Liver (tissue), 3 donors: ENCODE data around the gene ZC3H7B.

Source experiments
- ATF3 ChIP-seq: IDR thresholded peaks from 2 replicates; pipeline ENCODE4 v1.6.1; 2016; ENCODE audit warnings: antibody characterized with exemption
- CTCF ChIP-seq: fragments of 150-350 bp; IDR thresholded peaks from 2 replicates; pipeline ENCODE4 v1.5.1; 2017; ENCODE audit warnings: improper control_type of control experiment, low read depth, low read length; ENCODE audit not compliant: missing input control
- EGR1 ChIP-seq, 2 donors: IDR thresholded peaks; 2 replicates each; pipeline ENCODE4 v1.6.1; 2016 to 2018; ENCODE audit warnings: antibody characterized with exemption in 2 of 2, low read depth in 2 of 2
- MAX ChIP-seq: IDR thresholded peaks from 2 replicates; pipeline ENCODE4 v1.6.1; 2016; ENCODE audit warnings: antibody characterized with exemption
- REST ChIP-seq: IDR thresholded peaks from 2 replicates; pipeline ENCODE4 v1.6.1; 2016; ENCODE audit warnings: antibody characterized with exemption, mild to moderate bottlenecking
- TAF1 ChIP-seq: conservative IDR thresholded peaks from 2 replicates; pipeline ENCODE4 v1.6.1; 2016; ENCODE audit warnings: antibody characterized with exemption, mild to moderate bottlenecking
- donor health status: healthy.
- donor health status: healthy.

- TF ChIP-seq CTCF (peak; percentile 96), ATF3 (no peak), EGR1 (IDR thresholded peaks at IDR 0.05; ENCODE audit: low read depth in 2 of 2) (no peak), MAX (no peak), REST (no peak), TAF1 (no peak)
These were observed 102.4 kb downstream of the ZC3H7B start for GRCh38 chr22:41403532-41404318.
